ENCODE results near the gene DRC7. TPM values are rescaled to one million over a fixed set of nuclear protein-coding genes. Genes with fewer than 3 reads are reported as not detected.
"Not testable (repeated sequence)": the region's sequence is repeated elsewhere in the genome, so short reads cannot be mapped to it uniquely, and the experiment has no call there.

The DRC7 gene
- total RNA-seq, 1 experiment from 2014 or later = not detected

GRCh38 chr16:57665541-57665940 lies 29.1 kb upstream of the DRC7 start:
- no peak for DNase-seq (ENCODE audit: low read depth in 1 of 2, low spot score in 2 of 2)
- Histone ChIP-seq H3K36me3 (no peaks in the 10 kb centered on the region), H3K27me3 (replicated peaks) (no peaks in the 10 kb centered on the region), H3K4me1 (replicated peaks) (no peaks in the 10 kb centered on the region), H3K4me3 (no peak overlapping the region), H3K9me3 (replicated peaks) (no peaks in the 10 kb centered on the region), H3K27ac (no peak overlapping the region)

GRCh38 chr16:57666353-57667047 lies 28.1 kb upstream of the DRC7 start:
- H3K4me3 ChIP-seq = no peak overlapping the region
- no peak for DNase-seq (ENCODE audit: low read depth in 1 of 2, low spot score in 2 of 2)
- no peaks in the 10 kb centered on the region for H3K36me3 ChIP-seq
- no peaks in the 10 kb centered on the region for H3K9me3 ChIP-seq (replicated peaks)
- H3K27me3 ChIP-seq (replicated peaks) = no peaks in the 10 kb centered on the region
- H3K4me1 ChIP-seq (replicated peaks) = peaks cover 6% of the 10 kb centered on the region; the same call in 1 of the 2 replicates
- no peak overlapping the region for H3K27ac ChIP-seq

- Histone ChIP-seq H3K4me3 (no peak overlapping the region), H3K27ac (no peak overlapping the region), H3K9me3 (replicated peaks) (no peaks in the 10 kb centered on the region), H3K27me3 (replicated peaks) (no peaks in the 10 kb centered on the region), H3K4me1 (replicated peaks) (peaks cover 11% of the 10 kb centered on the region; the same call in 1 of the 2 replicates), H3K36me3 (no peaks in the 10 kb centered on the region)
- no peak for DNase-seq (ENCODE audit: low read depth in 1 of 2, low spot score in 2 of 2)
These were observed 27.5 kb upstream of the DRC7 start for GRCh38 chr16:57667048-57667525.

- Histone ChIP-seq H3K4me1 (replicated peaks) (peaks cover 11% of the 10 kb centered on the region; the same call in 1 of the 2 replicates), H3K4me3 (no peak overlapping the region), H3K9me3 (replicated peaks) (no peaks in the 10 kb centered on the region), H3K36me3 (no peaks in the 10 kb centered on the region), H3K27me3 (replicated peaks) (no peaks in the 10 kb centered on the region), H3K27ac (no peak overlapping the region)
- no peak for DNase-seq (ENCODE audit: low read depth in 1 of 2, low spot score in 2 of 2)
These were observed 26.9 kb upstream of the DRC7 start for GRCh38 chr16:57667526-57668262.

- DNase-seq (ENCODE audit: low read depth in 1 of 2, low spot score in 2 of 2) = no peak
- no peak within 1 kb of the TSS for H3K4me3 ChIP-seq
- H3K27me3 ChIP-seq (replicated peaks) = no peaks in the 10 kb centered on the region; the same call in 1 of the 2 replicates
- no peaks in the 10 kb centered on the region for H3K36me3 ChIP-seq
- no peak within 1 kb of the TSS for H3K27ac ChIP-seq
- H3K9me3 ChIP-seq (replicated peaks) = no peaks in the 10 kb centered on the region
- H3K4me1 ChIP-seq (replicated peaks) = peaks cover 11% of the 10 kb centered on the region; the same call in 1 of the 2 replicates
These were observed 26.4 kb upstream of the DRC7 start, which contains the start of gene ADGRG3 for GRCh38 chr16:57668263-57668571. Gene ADGRG3 (plus strand): TSS chr16:57668306. CDS start chr16:57668348, 42 bp downstream.

- Histone ChIP-seq H3K27ac (no peak overlapping the region), H3K4me1 (replicated peaks) (peaks cover 11% of the 10 kb centered on the region; the same call in 1 of the 2 replicates), H3K4me3 (no peak overlapping the region), H3K27me3 (replicated peaks) (no peaks in the 10 kb centered on the region; the same call in 1 of the 2 replicates), H3K36me3 (no peaks in the 10 kb centered on the region), H3K9me3 (replicated peaks) (no peaks in the 10 kb centered on the region)
- no peak for DNase-seq (ENCODE audit: low read depth in 1 of 2, low spot score in 2 of 2)
These were observed 25.8 kb upstream of the DRC7 start for GRCh38 chr16:57668630-57669475.

- no peak for DNase-seq (ENCODE audit: low read depth in 1 of 2, low spot score in 2 of 2)
- no peak overlapping the region for H3K4me3 ChIP-seq
- H3K4me1 ChIP-seq (replicated peaks) = peaks cover 11% of the 10 kb centered on the region; the same call in 1 of the 2 replicates
- no peaks in the 10 kb centered on the region for H3K9me3 ChIP-seq (replicated peaks)
- no peaks in the 10 kb centered on the region; the same call in 1 of the 2 replicates for H3K27me3 ChIP-seq (replicated peaks)
- no peak overlapping the region for H3K27ac ChIP-seq
- H3K36me3 ChIP-seq = no peaks in the 10 kb centered on the region
These were observed 25.0 kb upstream of the DRC7 start for GRCh38 chr16:57669476-57670162.

- Histone ChIP-seq H3K27ac (no peak overlapping the region), H3K4me3 (no peak overlapping the region), H3K27me3 (replicated peaks) (no peaks in the 10 kb centered on the region; the same call in 1 of the 2 replicates), H3K36me3 (no peaks in the 10 kb centered on the region), H3K4me1 (replicated peaks) (peaks cover 11% of the 10 kb centered on the region; the same call in 1 of the 2 replicates), H3K9me3 (replicated peaks) (no peaks in the 10 kb centered on the region)
- DNase-seq (ENCODE audit: low read depth in 1 of 2, low spot score in 2 of 2) = no peak
These were observed 24.4 kb upstream of the DRC7 start for GRCh38 chr16:57670196-57670595.

GRCh38 chr16:57671451-57671850 lies 23.2 kb upstream of the DRC7 start:
- not testable (repeated sequence) for H3K27ac ChIP-seq; H3K27me3 ChIP-seq (replicated peaks); H3K36me3 ChIP-seq; H3K4me3 ChIP-seq; H3K9me3 ChIP-seq (replicated peaks)
- peak in 1 of 2 experiments; percentile 31 for DNase-seq (ENCODE audit: low read depth in 1 of 2, low spot score in 2 of 2)
- H3K4me1 ChIP-seq (replicated peaks) = peaks cover 11% of the 10 kb centered on the region; the same call in 1 of the 2 replicates

GRCh38 chr16:57672416-57672815 lies 22.2 kb upstream of the DRC7 start:
- peaks cover 13% of the 10 kb centered on the region; the same call in 1 of the 2 replicates for H3K4me1 ChIP-seq (replicated peaks)
- H3K36me3 ChIP-seq = no peaks in the 10 kb centered on the region
- no peak for DNase-seq (ENCODE audit: low read depth in 1 of 2, low spot score in 2 of 2)
- H3K27me3 ChIP-seq (replicated peaks) = no peaks in the 10 kb centered on the region; the same call in 1 of the 2 replicates
- no peaks in the 10 kb centered on the region for H3K9me3 ChIP-seq (replicated peaks)
- H3K27ac ChIP-seq = no peak overlapping the region
- no peak overlapping the region for H3K4me3 ChIP-seq

- Histone ChIP-seq H3K4me1 (replicated peaks) (peaks cover 13% of the 10 kb centered on the region; the same call in 1 of the 2 replicates), H3K9me3 (replicated peaks) (no peaks in the 10 kb centered on the region), H3K27me3 (replicated peaks) (no peaks in the 10 kb centered on the region; the same call in 1 of the 2 replicates), H3K36me3 (no peaks in the 10 kb centered on the region), H3K4me3 (no peak overlapping the region), H3K27ac (no peak overlapping the region)
- DNase-seq (ENCODE audit: low read depth in 1 of 2, low spot score in 2 of 2) = no peak
These were observed 21.8 kb upstream of the DRC7 start for GRCh38 chr16:57672824-57673223.

- DNase-seq (ENCODE audit: low read depth in 1 of 2, low spot score in 2 of 2) = no peak
- Histone ChIP-seq H3K36me3 (no peaks in the 10 kb centered on the region), H3K27ac (no peak overlapping the region), H3K27me3 (replicated peaks) (no peaks in the 10 kb centered on the region; the same call in 1 of the 2 replicates), H3K4me3 (no peak overlapping the region), H3K9me3 (replicated peaks) (no peaks in the 10 kb centered on the region), H3K4me1 (replicated peaks) (peaks cover 12% of the 10 kb centered on the region; the same call in 1 of the 2 replicates)
These were observed 18.7 kb upstream of the DRC7 start for GRCh38 chr16:57675741-57676551.

All from SJSA1 (cell line).